Lower leg skin (tissue), 3 donors: ENCODE measurements around the gene MCF2L2.

Experiments
- CTCF ChIP-seq, 3 donors: fragments of 450-650 bp; IDR thresholded peaks; one replicate each; pipeline ENCODE4 v1.5.1; 2016; ENCODE audit warnings: antibody characterized with exemption in 3 of 3, mild to moderate bottlenecking in 3 of 3, moderate library complexity in 2 of 3
- POLR2A ChIP-seq, 2 donors: fragments of 450-650 bp; IDR thresholded peaks; one replicate each; pipeline ENCODE4 v1.6.1; 2016 to 2017; ENCODE audit warnings: antibody characterized with exemption in 2 of 2, mild to moderate bottlenecking in 1 of 2, moderate library complexity in 1 of 2

- TF ChIP-seq CTCF (IDR thresholded peaks at IDR 0.05), result no peak
- TF ChIP-seq POLR2A (IDR thresholded peaks at IDR 0.05), result no peak
Observed at GRCh38 chr3:183360971-183361624, 67.3 kb downstream of the MCF2L2 start.
